Measurements from ENCODE around the gene TDRD10.

TDRD10 gene

DNA sequence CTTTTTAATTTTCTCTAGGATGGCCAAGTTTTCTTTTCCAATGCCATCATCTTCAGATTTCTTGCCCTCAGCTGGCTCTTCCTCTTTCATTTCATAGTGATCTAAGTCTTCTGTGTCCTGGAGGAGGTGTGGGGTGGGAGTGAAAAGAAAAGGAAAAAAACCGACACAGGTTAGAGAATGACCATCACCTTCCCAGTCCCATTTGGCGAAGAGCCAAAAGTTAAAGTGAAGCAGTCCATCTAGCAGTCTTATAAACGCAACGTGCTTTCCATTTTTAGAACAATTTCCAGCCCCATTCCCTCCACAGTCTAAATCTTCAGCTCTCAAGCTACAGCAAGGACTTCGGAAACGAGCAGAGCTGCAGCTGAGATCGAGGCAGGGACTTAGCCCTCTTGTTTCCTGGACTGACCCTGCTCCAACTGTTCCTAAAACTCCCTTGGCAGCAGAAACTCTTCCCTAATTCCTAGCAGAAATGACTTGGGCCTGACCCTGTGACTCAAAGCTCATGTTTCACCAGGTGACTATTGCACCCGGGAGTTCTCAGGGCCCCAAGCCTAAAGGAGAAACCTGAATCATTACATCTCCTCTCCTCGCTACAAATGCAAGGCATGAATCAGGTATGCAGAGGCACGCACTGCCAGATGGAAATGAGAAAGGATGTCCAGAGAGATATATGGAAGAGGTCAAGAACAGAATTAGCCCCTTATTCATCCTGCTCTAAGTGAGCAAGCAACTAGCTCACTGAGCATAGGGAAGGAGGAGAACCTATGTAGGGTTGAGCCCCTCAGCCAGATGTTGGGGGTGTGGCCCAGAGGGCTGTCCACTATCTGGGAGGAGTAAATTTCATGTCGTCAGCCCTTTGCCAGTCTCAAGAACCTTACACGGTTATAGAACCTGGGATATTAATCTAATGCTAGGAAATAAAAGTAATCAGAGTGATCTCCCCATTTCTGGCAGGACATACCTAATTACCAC, 51.3 kb downstream of the TDRD10 start:
- DNase-seq (ENCODE audit: low spot score) = no peak

DNA sequence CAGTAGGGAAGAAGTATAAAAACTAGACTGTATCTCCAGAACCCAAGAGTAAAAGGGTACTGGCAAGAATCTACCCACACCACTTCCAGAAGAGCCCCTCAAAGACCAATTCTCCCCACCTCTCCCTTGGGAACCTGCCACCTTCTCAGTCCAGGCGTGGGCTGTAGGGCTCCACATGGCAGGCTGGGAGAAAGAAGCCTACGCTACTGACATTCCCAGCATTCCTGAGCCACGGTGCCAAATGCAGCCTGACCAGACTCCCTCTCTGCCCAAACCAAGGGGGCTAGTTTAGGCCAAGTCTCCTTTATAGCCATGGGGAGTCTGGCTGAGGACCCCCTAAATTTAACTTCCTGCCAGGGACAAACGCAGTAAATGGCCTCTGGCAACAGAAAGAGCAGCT, 54.4 kb downstream of the TDRD10 start:
- peak; percentile 67 for DNase-seq (ENCODE audit: low spot score)

DNA sequence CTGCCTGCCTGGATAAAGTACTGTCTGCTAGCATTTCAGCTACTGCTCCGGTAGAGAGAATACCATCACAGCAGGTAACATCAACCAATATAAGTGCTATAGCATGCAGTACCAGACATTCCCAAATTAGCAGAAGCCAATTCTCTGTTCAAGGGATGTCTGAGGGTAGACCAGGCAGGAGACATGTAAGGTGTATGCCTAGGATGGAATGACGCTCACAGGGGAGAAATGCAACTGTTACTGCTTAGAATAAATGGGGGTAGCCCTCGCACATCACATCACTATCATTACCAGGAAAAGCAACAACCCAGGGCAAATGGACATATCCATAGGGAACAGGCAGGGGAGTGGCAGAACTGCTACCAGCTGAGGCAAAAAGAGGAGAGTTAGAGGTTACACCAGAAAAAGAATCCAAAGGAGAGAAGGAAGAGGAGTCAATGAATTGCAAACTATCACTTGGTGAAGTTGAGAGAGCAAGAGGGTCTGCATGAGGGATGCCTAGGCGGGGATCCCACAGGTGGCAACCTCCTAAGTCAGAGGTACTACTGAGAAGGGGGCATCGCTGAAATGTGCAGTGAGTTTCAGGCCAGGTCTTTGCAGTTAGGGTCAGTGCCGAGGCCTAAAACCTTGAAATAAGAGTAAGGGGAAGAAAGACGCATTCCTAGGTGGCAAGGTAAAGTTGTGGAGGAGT, 55.4 kb downstream of the TDRD10 start:
- DNase-seq (ENCODE audit: low spot score) = no peak

DNA sequence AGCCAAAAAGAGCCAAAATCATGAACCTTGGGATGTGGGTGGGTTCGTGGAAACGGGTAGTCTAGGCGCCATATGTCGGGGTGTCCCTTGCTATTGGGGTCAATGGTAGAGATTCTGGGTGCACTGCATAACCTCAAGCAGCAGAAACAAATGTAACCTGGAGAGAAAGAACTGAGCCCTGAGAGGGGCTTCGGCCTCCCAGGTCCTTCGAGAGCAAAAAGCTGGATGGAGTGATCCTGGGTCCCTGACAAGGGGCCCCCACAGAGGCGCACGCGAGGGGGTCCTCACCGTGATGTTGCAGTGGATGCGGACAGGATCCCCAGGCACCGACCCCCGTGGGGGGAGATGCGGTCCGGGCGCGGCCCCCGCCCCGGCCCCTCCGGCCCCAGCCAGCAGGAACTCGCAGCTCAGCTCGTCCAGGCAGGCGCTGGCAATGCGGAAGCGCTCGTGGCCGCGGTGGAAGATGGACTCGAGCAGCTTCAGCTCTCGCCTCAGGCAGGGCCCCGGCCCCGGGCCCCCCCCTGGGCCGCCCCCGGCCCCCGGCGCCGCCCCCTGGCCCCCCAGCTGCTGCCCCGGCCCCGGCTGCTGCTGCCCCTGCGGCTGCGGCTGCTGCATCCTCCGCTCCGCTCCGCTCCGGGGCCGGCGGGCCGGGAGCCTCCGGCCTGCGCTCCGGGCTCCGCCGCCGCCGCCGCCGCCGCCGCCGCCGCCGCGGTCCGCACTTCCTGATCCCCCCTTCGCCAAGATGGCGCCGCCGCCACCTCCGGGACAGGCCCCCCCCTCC, 56.1 kb downstream of the TDRD10 start, which contains the start of gene UBE2Q1:
Gene UBE2Q1, minus strand, starts transcription at position 724 of the 781 bp plus-strand sequence. Its CDS starts 109 bp downstream, at position 615.
- peak; percentile 47 for DNase-seq (ENCODE audit: low spot score)

DNA sequence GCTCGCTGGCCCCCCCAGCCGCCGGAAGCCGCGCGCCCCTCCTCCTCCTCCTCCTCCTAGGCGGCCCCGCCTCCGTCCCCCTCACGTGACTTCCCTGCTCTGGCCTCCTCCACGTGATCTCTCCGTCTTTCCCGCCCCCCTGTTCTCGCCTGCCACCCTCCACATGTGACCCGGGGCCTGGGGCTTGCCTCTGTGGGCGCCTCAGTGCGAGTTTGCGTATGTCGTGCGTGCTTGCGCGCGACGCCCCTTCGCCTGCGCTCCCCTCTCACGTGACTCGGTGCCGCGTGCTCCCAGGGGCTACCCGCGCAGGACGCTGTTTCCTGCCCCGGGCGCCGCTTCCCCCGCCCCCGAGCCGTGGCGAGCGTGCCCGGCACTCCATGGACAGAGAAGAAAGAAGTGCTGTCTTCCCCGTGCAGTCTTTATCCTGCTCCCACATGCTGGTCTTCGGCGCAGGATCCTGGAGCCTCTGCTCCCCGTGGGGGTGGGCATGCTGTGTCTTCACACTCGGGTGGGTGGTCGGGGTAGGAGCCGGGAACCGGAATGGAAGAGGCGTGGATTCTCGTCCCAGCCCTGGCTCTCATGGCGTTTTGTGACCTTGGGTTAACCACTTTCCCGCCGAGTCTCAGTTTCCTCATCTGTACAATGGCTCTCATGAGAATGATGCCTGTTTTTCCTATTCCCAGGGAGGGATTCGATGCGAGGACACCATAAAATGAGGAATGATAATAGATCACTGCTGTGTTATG, 56.9 kb downstream of the TDRD10 start:
- peak; percentile 97 for DNase-seq (ENCODE audit: low spot score)

DNA sequence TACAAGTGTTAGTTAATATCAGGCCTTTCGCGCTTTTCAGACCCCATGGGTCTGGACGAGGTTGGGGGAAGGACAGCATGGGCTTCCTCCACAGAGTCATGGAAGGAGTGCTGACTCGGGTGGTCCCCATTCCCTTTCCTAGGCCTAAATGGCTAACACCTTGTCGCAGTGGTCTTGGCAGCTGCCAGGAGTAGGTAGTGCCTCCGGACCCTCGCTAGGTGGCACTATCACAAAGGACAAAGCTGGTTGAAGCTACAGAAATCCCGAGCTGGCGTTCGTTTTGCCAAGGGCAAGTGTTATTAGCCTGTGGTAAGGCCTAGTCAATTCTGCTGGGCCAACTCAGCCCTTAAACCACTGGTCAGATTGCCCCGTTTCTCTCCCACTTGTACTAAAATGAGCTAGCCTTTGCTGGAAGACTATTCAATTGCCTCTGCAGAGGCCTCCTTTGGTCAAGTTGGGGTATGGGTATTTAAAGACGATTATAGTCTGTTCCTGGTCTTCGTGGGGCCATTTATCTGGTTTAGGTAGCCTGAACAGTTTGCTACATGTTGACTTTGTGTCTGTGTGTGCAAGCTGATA, 57.5 kb downstream of the TDRD10 start:
- peak; percentile 86 for DNase-seq (ENCODE audit: low spot score)

DNA sequence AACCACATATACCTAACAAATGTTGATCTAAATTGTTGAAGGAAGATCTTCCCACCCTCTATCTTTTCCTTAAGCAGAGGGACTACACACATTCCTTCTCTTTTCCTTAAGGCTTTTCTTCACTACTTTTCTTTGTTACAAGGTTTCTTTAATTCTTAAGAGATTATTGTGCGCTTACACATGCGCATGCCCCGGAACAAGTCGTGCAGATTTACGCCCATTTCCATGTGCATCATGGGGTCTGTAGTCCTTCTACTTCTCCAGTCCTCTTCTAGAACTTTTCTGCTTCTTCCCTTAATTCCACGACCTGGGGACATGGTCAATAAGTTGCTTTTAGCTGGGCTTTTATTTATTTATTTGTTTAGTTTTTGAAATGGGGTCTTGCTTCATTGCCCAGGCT, 63.9 kb downstream of the TDRD10 start:
- no peak for DNase-seq (ENCODE audit: low spot score)

DNA sequence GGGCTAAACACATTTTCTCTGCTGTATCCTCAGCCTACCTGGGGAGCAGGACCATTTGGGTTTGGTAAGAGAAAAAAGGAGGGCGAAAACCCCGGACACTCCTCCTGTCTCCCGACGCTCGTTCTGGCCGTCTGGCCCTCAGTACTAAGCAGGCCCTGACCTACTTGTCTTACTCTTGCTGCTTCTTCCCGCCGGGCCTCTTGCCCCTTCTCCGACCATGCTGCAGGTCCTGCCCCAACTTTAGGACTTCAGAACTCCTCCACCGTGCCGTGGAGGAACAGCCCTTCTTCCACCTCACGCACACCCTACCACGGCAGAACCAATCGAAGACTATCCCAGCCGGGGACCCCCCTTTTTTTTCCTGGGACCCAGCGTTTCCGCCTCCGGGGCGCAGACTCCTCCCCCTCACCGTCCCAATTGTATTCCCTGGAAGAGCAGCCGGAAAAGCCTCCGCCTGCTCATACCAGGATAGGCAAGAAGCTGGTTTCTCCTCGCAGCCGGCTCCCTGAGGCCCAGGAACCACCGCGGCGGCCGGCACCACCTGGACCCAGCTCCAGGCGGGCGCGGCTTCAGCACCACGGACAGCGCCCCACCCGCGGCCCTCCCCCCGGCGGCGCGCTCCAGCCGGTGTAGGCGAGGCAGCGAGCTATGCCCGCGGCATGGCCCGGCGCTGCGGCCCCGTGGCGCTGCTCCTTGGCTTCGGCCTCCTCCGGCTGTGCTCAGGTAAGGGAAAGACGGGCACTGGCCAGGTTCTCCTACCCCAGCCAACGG, 65.6 kb downstream of the TDRD10 start, which contains the start of gene CHRNB2:
Gene CHRNB2, plus strand, starts transcription at position 393 of the 771 bp plus-strand sequence. Its CDS starts 267 bp downstream, at position 660.
- peak; percentile 90 for DNase-seq (ENCODE audit: low spot score)

DNA sequence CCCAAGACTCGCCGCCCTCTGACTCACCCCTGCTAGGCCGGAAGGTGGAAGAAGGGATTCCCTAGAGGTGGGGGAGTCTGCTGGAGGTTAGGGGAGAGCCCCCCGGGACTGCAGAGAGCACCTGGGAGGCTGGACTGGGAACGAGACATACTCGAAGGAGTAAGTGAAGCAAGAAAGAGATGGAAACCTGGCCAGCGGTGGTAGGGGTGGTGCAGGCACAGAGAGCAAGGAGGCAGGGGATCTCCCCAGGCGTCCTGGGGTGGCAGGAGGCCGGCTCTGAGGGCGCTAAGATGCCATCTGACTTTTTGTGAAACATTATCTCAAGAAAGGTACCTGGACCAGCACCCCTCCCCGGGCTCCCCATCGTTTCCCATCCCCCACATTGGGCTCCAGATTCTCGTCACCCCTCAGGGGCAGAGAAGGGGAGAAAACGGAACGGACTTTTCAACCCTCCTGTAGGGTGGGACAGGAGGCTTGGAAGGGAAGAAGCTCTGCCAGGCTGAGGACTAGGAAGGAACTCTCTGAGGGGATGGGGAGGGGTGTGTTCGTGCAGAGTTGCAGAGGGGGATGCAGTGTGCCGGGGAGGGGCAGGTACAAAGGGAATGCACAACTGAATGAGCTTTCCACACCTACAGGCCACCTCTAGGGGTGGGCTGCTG, 66.3 kb downstream of the TDRD10 start:
- no peak for DNase-seq (ENCODE audit: low spot score)

DNA sequence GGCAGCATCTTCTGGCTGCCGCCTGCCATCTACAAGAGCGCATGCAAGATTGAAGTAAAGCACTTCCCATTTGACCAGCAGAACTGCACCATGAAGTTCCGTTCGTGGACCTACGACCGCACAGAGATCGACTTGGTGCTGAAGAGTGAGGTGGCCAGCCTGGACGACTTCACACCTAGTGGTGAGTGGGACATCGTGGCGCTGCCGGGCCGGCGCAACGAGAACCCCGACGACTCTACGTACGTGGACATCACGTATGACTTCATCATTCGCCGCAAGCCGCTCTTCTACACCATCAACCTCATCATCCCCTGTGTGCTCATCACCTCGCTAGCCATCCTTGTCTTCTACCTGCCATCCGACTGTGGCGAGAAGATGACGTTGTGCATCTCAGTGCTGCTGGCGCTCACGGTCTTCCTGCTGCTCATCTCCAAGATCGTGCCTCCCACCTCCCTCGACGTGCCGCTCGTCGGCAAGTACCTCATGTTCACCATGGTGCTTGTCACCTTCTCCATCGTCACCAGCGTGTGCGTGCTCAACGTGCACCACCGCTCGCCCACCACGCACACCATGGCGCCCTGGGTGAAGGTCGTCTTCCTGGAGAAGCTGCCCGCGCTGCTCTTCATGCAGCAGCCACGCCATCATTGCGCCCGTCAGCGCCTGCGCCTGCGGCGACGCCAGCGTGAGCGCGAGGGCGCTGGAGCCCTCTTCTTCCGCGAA, 69.4 kb downstream of the TDRD10 start:
- no peak for DNase-seq (ENCODE audit: low spot score)

DNA sequence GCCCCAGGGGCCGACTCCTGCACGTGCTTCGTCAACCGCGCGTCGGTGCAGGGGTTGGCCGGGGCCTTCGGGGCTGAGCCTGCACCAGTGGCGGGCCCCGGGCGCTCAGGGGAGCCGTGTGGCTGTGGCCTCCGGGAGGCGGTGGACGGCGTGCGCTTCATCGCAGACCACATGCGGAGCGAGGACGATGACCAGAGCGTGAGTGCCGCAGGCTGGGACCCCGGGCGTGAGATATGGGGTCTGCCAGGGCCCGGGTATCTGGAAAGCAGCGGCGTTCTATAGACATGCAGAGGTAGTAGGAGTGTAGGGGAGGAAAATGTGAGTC, 69.9 kb downstream of the TDRD10 start:
- no peak for DNase-seq (ENCODE audit: low spot score)

DNA sequence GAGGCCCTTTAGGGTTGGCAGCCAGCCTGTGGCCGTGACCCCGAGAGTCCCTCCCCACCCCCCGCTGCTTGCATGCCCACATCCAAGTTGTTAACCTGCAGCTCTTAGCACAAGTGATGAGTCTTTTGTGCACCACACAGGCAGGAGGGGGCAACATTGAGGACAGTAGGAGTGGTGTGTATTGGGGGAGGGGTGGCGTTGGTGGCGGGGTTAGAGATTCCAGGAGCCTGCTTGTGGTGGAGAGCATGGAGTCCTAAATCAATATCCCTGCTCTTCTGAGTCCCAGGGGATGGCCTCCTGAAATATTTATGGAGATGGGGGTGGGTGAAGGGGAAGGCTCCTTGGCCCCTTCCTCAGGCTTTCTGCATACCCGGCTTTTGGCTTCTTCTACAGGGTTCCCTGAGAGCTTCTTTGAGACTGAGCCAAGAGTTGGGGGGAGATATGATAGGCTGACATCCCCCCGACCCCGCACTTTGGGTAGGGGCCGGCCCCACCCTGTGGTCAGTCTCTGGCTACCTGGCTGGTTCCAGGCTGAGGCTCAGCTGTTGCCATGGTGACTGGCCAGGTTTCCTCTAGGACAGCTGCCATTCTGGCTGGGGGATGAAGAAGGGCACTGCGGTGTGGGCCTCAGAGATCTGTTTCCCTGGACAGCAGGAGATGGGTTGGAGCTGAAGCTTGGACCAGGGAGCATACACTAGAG, 70.6 kb downstream of the TDRD10 start:
- DNase-seq (ENCODE audit: low spot score) = no peak

DNA sequence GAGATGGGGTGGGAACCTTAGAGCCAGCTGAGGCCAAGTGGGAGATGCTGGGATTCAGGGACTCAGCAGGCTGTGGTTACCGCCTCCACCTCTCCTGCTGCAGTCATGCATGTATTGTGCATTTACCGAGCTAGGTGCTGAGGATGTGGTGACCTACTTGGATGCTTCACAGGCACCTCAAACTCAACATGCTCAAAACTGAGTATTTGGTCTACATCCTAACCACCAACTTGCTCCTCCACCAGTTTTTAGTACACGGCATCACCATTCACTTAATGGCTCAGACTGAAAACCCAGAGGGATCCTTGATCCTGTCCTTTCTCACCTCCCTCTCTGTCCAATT, 71.1 kb downstream of the TDRD10 start:
- no peak for DNase-seq (ENCODE audit: low spot score)

DNA sequence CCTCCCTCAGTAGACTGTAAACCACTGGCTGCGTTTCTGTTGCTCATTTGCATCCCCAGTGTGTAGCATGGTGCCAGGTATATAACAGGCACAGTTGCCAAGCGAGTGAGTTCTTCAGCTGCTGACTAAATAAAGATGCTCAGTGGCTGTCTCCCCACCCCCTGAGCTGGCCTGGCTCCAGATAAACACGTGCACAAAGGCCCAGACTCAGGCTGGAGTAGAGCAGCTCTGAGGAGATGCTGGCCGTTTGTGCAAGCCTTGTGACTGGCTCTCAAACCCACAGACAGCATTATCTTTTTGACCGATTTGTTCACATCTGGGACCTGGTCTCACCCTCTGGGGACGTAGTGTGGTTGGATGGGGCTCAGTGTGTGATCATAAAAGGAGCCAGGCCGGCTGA, 72.7 kb downstream of the TDRD10 start:
- DNase-seq (ENCODE audit: low spot score) = peak; percentile 54

DNA sequence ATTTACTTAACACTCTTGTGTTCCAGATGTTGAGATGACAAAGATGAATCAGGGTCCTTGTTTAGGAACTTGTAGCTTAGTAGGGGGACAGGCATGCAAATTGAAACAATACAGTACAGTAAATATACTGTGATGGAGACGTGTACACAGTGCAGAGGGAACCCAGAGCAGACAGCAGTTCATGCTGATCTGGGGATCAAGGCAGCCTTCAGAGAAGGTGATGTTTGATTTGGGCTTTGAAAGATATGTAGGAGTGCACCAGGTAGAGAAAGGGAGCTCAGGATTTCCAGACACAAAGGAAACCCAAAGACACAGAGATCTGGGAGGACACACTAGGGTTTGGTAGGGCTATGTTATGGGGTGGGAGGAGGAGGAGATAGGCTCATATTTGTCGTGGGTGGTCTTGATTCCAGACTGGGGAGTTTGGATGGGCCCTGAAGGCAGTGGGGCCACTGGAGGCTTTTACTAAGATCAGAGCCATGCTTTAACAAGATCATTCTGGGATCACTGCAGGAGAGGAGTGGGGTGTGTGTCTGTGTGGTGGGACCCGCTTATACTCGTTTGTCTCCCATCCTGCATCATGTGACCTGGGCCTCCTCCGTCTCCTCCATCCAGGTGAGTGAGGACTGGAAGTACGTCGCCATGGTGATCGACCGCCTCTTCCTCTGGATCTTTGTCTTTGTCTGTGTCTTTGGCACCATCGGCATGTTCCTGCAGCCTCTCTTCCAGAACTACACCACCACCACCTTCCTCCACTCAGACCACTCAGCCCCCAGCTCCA, 73.3 kb downstream of the TDRD10 start:
- no peak for DNase-seq (ENCODE audit: low spot score)

DNA sequence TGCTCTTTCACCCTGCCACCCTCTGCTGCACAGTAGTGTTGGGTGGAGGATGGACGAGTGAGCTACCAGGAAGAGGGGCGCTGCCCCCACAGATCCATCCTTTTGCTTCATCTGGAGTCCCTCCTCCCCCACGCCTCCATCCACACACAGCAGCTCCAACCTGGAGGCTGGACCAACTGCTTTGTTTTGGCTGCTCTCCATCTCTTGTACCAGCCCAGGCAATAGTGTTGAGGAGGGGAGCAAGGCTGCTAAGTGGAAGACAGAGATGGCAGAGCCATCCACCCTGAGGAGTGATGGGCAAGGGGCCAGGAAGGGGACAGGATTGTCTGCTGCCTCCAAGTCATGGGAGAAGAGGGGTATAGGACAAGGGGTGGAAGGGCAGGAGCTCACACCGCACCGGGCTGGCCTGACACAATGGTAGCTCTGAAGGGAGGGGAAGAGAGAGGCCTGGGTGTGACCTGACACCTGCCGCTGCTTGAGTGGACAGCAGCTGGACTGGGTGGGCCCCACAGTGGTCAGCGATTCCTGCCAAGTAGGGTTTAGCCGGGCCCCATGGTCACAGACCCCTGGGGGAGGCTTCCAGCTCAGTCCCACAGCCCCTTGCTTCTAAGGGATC, 74.0 kb downstream of the TDRD10 start:
- no peak for DNase-seq (ENCODE audit: low spot score)

DNA sequence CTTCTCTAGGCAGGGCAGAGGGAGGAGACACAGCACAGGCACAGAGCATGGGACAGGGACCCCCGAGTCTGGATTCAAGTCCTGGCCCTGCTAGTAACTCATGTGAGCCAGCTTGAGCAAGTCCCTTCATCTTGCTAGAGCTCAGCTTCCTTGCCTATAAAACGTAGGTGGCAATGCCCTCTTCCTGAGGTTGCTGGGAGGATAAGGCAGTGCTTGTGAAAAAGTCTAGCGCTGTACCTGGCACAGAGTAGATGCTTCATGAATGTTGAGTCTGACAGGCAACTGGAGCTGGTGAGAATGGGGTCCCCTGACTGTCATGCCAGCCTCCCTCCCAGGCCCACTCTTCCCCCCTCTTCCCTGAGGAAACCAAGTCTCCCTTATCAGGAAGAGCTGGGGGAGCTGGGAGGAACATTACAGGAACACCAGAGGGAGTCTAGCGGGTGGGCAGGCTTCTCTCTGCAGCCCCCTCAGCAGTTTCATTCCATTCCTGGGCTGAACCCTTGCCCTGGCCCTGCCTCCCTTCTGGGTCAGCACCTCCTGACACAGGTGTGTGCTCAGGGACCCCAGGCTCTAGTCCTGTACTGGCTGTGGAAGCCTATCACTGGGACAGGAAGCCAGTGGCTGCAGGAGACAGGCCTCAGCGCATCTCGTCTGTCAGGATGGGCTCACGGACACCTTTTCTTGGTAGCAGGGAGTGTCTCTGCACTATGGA, 75.5 kb downstream of the TDRD10 start:
- no peak for DNase-seq (ENCODE audit: low spot score)

Measured in AG08396 (cell line).